ENCODE data around the gene LASP1NB.

Gene LASP1NB

DNA sequence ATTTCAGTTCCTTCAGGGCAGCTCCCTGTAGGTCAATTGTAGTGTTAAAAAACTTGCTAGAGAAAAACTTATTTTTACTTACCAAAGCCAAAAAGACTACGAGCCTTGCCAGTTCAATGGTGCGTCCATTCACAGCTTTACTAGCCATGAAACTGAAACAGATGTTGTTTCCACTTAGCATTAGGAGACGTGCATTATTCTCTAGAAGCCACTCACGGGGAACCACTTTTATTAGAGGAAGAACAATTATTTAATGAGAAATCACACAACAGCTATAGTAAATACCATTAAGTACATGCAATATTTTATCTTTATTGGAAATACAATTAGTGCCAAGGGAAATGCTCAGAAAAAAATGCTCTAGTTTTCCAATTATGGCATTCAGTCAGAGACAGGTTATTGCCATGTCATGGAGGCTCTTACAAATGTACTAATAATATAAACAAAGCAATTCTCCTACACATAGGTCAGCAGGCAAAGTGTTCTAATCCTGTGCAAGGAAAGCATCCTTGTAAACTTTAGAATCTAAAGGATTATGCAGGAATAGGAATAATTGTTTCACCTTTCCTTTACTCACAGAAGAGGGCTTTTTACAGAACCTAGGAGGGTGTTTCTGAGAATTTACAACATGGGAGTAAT is 17.4 kb downstream of the LASP1NB start:
- ATAC-seq: no peak
- POLR2A ChIA-PET: interaction anchor here (0.6 kb wide), 1 partner anchor 239 kb away, joined by 5 read pairs; no protein-coding TSS in a partner anchor
- CTCF ChIA-PET: no interaction called here

GRCh38 chr17:38943607-38944006 is 18.2 kb downstream of the LASP1NB start:
- Histone ChIP-seq H3K27me3 (ENCODE audit: control insufficient read depth, insufficient read depth, low read length) (no peaks in the 10 kb centered on the region), H3K27ac (ENCODE audit: low read length) (no peak overlapping the region), H3K4me3 (ENCODE audit: low read depth in 2 of 2, low read length in 2 of 2) (no peak overlapping the region), H3K9me3 (ENCODE audit: control insufficient read depth, insufficient read depth, low read depth, low read length) (no peaks in the 10 kb centered on the region), H3K36me3 (ENCODE audit: control insufficient read depth, insufficient read depth, low read length) (no peaks in the 10 kb centered on the region), H3K4me1 (ENCODE audit: control insufficient read depth, insufficient read depth, low read length) (no peaks in the 10 kb centered on the region)
- DNase-seq (ENCODE audit: low read depth, low spot score) (no peak), ATAC-seq (no peak)
- in situ Hi-C loops (cut with HindIII; ENCODE audit: low pct_unique_long_range_greater_than_20kb, low sequenced_read_pairs): no loop called here
- BruUV-seq (replicated peaks): no TSS peak
- CTCF ChIA-PET: interaction anchor here (0.6 kb wide), 1 partner anchor 137 kb away, joined by 3 read pairs; no protein-coding TSS in a partner anchor
- intact Hi-C loops (cut with micrococcal nuclease; ENCODE audit: unreplicated experiment): no loop called here
- TF ChIP-seq SIN3A (IDR thresholded peaks at IDR 0.05; ENCODE audit: borderline replicate concordance, insufficient read depth, low read depth, low read length): no peak
- no peak for TF ChIP-seq TCF7L2 (IDR thresholded peaks at IDR 0.05; ENCODE audit: low read depth, low read length)
- no peak for TF ChIP-seq POLR2AphosphoS5 (IDR thresholded peaks at IDR 0.05; ENCODE audit: low read depth, low read length)
- TF ChIP-seq, protein P1, sequence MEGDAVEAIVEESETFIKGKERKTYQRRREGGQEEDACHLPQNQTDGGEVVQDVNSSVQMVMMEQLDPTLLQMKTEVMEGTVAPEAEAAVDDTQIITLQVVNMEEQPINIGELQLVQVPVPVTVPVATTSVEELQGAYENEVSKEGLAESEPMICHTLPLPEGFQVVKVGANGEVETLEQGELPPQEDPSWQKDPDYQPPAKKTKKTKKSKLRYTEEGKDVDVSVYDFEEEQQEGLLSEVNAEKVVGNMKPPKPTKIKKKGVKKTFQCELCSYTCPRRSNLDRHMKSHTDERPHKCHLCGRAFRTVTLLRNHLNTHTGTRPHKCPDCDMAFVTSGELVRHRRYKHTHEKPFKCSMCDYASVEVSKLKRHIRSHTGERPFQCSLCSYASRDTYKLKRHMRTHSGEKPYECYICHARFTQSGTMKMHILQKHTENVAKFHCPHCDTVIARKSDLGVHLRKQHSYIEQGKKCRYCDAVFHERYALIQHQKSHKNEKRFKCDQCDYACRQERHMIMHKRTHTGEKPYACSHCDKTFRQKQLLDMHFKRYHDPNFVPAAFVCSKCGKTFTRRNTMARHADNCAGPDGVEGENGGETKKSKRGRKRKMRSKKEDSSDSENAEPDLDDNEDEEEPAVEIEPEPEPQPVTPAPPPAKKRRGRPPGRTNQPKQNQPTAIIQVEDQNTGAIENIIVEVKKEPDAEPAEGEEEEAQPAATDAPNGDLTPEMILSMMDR (IDR thresholded peaks at IDR 0.05): no peak
- TF ChIP-seq REST (IDR thresholded peaks at IDR 0.05; ENCODE audit: insufficient read depth in 1 of 2, low read depth in 2 of 2, low read length in 1 of 2): no peak
- POLR2A ChIA-PET: no interaction called here

More for the DNA sequence above, 17.4 kb downstream of the LASP1NB start:
- no peaks in the 10 kb centered on the region for H3K36me3 ChIP-seq (ENCODE audit: control insufficient read depth, insufficient read depth, low read length)
- TF ChIP-seq POLR2AphosphoS5 (IDR thresholded peaks at IDR 0.05; ENCODE audit: low read depth, low read length): no peak
- no peak for TF ChIP-seq SIN3A (IDR thresholded peaks at IDR 0.05; ENCODE audit: borderline replicate concordance, insufficient read depth, low read depth, low read length)
- TF ChIP-seq, protein P1 (IDR thresholded peaks at IDR 0.05): no peak
- no peak for TF ChIP-seq TCF7L2 (IDR thresholded peaks at IDR 0.05; ENCODE audit: low read depth, low read length)
- no peak for TF ChIP-seq REST (IDR thresholded peaks at IDR 0.05; ENCODE audit: insufficient read depth in 1 of 2, low read depth in 2 of 2, low read length in 1 of 2)
- no peak for DNase-seq (ENCODE audit: low read depth, low spot score)
- in situ Hi-C loops (cut with HindIII; ENCODE audit: low pct_unique_long_range_greater_than_20kb, low sequenced_read_pairs) (no loop called here), intact Hi-C loops (cut with micrococcal nuclease; ENCODE audit: unreplicated experiment) (no loop called here)
- H3K27me3 ChIP-seq (ENCODE audit: control insufficient read depth, insufficient read depth, low read length): no peaks in the 10 kb centered on the region
- no TSS peak for BruUV-seq (replicated peaks)
- no peak overlapping the region for H3K4me3 ChIP-seq (ENCODE audit: low read depth in 2 of 2, low read length in 2 of 2)
- no peak overlapping the region for H3K27ac ChIP-seq (ENCODE audit: low read length)
- no peaks in the 10 kb centered on the region for H3K9me3 ChIP-seq (ENCODE audit: control insufficient read depth, insufficient read depth, low read depth, low read length)
- H3K4me1 ChIP-seq (ENCODE audit: control insufficient read depth, insufficient read depth, low read length): no peaks in the 10 kb centered on the region

Data from Panc1 (cell line).